ENCODE data around the gene PEX11B. TPM values are rescaled to one million over a fixed set of nuclear protein-coding genes. Genes with fewer than 3 reads are reported as not detected.

The PEX11B gene
- total and polyA plus RNA-seq, 12 donors = 17.7 to 26.3 (median 23.0) TPM

DNA sequence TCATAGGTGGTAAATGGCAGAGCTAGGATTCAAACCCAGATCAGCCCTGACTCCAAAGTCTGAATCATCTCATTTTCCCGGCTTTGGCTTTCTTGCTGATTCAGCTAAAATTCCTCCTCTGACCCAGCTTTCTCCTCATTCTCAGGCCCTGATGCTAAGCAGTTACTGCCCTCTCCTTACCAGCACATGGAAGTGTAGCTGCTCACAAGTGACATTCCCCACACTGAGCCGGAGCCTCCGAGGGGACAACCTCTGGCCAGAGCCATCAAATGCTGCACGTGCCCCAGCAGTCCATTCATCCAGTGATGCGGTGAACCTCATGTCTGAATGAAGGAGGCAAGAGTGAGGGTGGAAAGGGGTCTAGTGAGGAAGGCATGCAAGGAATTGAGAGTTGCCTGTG, 19.8 kb downstream of the PEX11B start:
- intact Hi-C loops (cut with DNase I) = loop anchor here in 5 of 10 donors (10.0 kb wide), 1 partner anchor 116 kb away; no protein-coding TSS in a partner anchor

DNA sequence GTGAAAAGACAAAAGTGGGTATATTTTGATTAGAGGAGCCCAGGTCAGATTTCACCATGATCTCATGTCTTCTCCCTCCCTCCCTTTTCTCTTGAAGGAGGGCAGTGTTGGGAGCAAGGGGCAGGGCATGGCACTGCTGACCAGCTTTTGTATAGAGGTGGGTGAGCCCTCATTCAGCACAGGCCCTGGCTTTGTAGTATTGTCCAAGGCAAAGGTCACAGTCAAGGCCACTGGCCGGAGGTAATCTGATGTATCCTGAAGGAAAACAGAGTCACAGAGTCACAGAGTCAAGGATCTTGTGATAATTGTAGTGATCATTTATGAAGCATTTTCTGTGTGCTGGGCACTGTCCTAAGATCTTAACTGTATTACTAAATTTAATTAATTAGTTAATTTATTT, 20.5 kb downstream of the PEX11B start:
- intact Hi-C loops (cut with DNase I) = loop anchor here in 5 of 10 donors (10.0 kb wide), 1 partner anchor 117 kb away; no protein-coding TSS in a partner anchor
- DNase-seq (no peak), ATAC-seq (no peak)
- TF ChIP-seq, protein P1, sequence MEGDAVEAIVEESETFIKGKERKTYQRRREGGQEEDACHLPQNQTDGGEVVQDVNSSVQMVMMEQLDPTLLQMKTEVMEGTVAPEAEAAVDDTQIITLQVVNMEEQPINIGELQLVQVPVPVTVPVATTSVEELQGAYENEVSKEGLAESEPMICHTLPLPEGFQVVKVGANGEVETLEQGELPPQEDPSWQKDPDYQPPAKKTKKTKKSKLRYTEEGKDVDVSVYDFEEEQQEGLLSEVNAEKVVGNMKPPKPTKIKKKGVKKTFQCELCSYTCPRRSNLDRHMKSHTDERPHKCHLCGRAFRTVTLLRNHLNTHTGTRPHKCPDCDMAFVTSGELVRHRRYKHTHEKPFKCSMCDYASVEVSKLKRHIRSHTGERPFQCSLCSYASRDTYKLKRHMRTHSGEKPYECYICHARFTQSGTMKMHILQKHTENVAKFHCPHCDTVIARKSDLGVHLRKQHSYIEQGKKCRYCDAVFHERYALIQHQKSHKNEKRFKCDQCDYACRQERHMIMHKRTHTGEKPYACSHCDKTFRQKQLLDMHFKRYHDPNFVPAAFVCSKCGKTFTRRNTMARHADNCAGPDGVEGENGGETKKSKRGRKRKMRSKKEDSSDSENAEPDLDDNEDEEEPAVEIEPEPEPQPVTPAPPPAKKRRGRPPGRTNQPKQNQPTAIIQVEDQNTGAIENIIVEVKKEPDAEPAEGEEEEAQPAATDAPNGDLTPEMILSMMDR (IDR thresholded peaks at IDR 0.05) = no peak
- no peaks in the 10 kb centered on the region for H3K27me3 ChIP-seq
- no peak overlapping the region for H3K4me3 ChIP-seq
- WGBS, 2 donors = 82 to 91% methylated on average over 1 of the region's 1 CpG
- peaks cover 0 to 11% (median 0%) of the 10 kb centered on the region in 9 donors for H3K36me3 ChIP-seq
- H3K27ac ChIP-seq = no peak overlapping the region
- H3K9me3 ChIP-seq = no peaks in the 10 kb centered on the region
- H3K4me1 ChIP-seq = peaks cover 0 to 6% (median 3%) of the 10 kb centered on the region in 9 donors

More for the DNA sequence above, 19.8 kb downstream of the PEX11B start:
- no peak for DNase-seq
- no peak overlapping the region for H3K27ac ChIP-seq
- WGBS, 2 donors = 81 to 89% methylated on average over 5 of the region's 5 CpGs
- peaks cover 0 to 11% (median 0%) of the 10 kb centered on the region in 9 donors for H3K36me3 ChIP-seq
- no peaks in the 10 kb centered on the region for H3K4me1 ChIP-seq
- H3K4me3 ChIP-seq = no peak overlapping the region
- TF ChIP-seq, protein P1 (IDR thresholded peaks at IDR 0.05) = no peak
- H3K27me3 ChIP-seq = no peaks in the 10 kb centered on the region
- no peak for ATAC-seq
- H3K9me3 ChIP-seq = no peaks in the 10 kb centered on the region

DNA sequence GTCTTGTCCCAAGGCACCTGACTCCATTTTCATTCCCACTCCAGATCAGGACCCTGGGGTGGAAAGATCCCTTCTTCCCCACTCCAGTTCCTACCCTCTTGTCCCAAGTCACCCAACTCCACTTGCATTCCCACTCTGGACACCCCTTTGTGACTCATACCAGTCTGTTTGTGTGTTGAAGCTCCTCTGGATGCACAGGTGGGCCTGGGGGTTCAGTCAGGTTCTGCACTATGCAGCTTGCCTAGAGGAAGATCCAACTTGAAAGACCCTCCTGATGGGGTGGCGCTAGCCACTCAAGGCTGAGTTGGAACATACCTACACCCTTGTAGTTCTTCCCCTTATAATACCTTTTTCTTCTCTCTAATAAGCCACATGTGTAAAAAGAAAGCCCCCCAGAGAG, 23.0 kb downstream of the PEX11B start:
- H3K4me3 ChIP-seq = no peak overlapping the region
- intact Hi-C loops (cut with DNase I) = loop anchor here in 5 of 10 donors (10.0 kb wide), 1 partner anchor 119 kb away; no protein-coding TSS in a partner anchor
- peaks cover 15 to 31% (median 28%) of the 10 kb centered on the region in 9 donors for H3K4me1 ChIP-seq
- 100% methylated on average over 1 of the region's 1 CpG for WGBS, 2 donors
- no peak for DNase-seq
- no peaks in the 10 kb centered on the region for H3K9me3 ChIP-seq
- no peaks in the 10 kb centered on the region for H3K36me3 ChIP-seq
- ATAC-seq = no peak
- H3K27ac ChIP-seq = no peak overlapping the region
- TF ChIP-seq, protein P1 (IDR thresholded peaks at IDR 0.05) = no peak
- H3K27me3 ChIP-seq = no peaks in the 10 kb centered on the region

DNA sequence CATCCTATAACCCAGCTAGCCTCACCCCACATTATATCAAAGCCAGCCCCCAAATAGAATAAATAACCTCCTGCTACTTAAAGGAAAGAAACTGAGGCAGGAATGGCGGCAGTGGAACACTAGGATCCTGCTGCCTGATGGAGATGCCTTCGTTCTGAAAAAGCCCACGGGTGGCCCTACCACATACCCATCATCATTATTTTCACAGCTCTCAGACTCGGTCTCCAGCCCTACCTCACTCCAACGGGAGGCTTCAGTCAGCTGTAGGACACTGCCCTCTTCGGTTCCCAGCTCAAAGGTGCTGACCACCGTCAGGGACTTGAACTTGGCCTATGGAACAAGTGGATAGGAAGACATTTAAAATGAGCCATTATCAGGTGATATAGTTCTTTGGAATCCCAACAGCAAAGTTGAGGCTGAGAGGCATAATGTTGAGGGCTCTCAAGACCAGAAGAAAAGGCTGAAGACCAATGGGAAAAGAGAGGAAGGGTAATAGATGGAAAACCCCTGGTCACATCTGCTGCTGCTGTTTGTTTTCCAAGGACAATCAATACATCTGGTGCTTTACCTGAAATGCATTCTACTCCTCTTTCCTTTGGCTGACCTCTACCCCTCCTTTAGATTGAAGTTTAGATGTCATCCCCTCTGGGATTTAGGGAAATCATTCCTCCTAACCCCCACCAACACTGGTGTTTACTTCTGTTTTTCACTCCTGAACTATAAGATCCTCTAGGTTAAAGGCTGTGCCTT, 25.0 kb downstream of the PEX11B start:
- Histone ChIP-seq H3K27ac (peak overlapping the region in 8 of 10 donors; percentile 67 to 93 (median 84)), H3K4me1 (peaks cover 15 to 40% (median 28%) of the 10 kb centered on the region in 9 donors), H3K9me3 (no peaks in the 10 kb centered on the region), H3K36me3 (no peaks in the 10 kb centered on the region), H3K4me3 (no peak overlapping the region), H3K27me3 (no peaks in the 10 kb centered on the region)
- intact Hi-C loops (cut with DNase I) = loop anchor here in 8 of 10 donors (2.0 to 10.0 kb wide), 4 partner anchors 35 to 121 kb away; partner anchors contain the start of gene PIAS3 (in 2 of the 8)
- TF ChIP-seq, protein P1 (IDR thresholded peaks at IDR 0.05) = no peak
- 90 to 91% methylated on average over 7 of the region's 7 CpGs for WGBS, 2 donors
- DNase-seq = no peak
- no peak for ATAC-seq

All from heart right ventricle (tissue), 16 donors.